Suprapubic skin (tissue), 4 donors: ENCODE measurements around the gene OR6Q1.

ENCODE experiments used
- CTCF ChIP-seq, 2 donors: fragments of 200-600 bp in 1 of 2; fragments of 450-650 bp in 1 of 2; sonication (generic) in 1 of 2; IDR thresholded peaks; one replicate each; pipeline ENCODE4 v1.5.1; 2016 to 2019; ENCODE audit warnings: antibody characterized with exemption in 2 of 2, mild to moderate bottlenecking in 1 of 2, moderate library complexity in 1 of 2
- EP300 ChIP-seq: sonication (generic); formaldehyde crosslinking; IDR thresholded peaks from one replicate; pipeline ENCODE4 v1.6.1; 2017; ENCODE audit warnings: antibody characterized with exemption
- POLR2A ChIP-seq, 2 donors: fragments of 450-650 bp; IDR thresholded peaks; one replicate each; pipeline ENCODE4 v1.6.1; 2017; ENCODE audit warnings: antibody characterized with exemption in 2 of 2, mild to moderate bottlenecking in 2 of 2, moderate library complexity in 2 of 2
- POLR2AphosphoS5 ChIP-seq, 3 donors: sonication (generic); formaldehyde crosslinking; IDR thresholded peaks; one replicate each; pipeline ENCODE4 v1.6.1; 2017; ENCODE audit warnings: antibody characterized with exemption in 3 of 3

- TF ChIP-seq POLR2AphosphoS5 (IDR thresholded peaks at IDR 0.05) (no peak), POLR2A (IDR thresholded peaks at IDR 0.05) (no peak), CTCF (IDR thresholded peaks at IDR 0.05) (no peak), EP300 (no peak)
Measured at GRCh38 chr11:58060535-58060934, 29.8 kb downstream of the OR6Q1 start.
